ENCODE measurements around the gene ALDH1B1.

ALDH1B1 gene

GRCh38 chr9:38442473-38443096 is 50.1 kb downstream of the ALDH1B1 start:
- no peak for DNase-seq

DNA sequence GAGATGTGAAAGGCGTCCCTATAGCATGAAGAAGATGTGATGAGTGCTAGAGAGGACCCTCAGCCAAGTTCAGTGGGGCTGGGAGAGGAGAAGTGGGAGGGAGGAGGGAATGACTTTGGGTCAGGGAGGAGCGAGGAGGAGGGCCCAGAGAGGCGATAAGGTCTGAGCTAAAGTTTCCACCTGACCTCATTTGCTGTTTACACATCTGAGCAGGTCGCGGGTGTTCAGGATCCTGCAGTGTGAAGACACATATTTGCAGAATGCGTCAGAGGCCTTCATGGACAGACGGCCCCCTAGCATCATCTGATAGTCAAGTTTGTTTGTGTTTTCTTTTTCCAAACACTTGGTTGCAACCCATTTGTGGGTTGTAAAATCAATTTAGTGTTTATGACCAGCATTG is 50.7 kb downstream of the ALDH1B1 start:
- no peak for DNase-seq

DNA sequence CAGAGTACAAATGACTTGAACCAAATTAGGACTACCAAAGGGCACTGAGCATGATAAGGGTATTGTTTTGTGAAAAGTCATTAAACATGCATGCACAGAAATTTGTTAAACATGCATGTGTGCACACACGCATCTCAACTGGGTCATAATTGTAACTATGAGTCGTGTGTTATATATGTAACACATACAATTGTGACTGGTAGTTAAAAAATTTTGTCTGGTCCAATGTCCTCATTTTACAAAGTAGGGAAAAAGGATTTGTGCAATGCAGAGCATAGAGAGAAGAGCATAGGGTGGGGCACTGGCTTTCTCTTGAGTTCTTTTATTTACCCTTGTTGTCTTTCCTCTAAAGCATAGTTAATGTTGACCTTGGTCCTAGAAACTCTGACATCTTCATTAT is 51.1 kb downstream of the ALDH1B1 start:
- no peak for DNase-seq

DNA sequence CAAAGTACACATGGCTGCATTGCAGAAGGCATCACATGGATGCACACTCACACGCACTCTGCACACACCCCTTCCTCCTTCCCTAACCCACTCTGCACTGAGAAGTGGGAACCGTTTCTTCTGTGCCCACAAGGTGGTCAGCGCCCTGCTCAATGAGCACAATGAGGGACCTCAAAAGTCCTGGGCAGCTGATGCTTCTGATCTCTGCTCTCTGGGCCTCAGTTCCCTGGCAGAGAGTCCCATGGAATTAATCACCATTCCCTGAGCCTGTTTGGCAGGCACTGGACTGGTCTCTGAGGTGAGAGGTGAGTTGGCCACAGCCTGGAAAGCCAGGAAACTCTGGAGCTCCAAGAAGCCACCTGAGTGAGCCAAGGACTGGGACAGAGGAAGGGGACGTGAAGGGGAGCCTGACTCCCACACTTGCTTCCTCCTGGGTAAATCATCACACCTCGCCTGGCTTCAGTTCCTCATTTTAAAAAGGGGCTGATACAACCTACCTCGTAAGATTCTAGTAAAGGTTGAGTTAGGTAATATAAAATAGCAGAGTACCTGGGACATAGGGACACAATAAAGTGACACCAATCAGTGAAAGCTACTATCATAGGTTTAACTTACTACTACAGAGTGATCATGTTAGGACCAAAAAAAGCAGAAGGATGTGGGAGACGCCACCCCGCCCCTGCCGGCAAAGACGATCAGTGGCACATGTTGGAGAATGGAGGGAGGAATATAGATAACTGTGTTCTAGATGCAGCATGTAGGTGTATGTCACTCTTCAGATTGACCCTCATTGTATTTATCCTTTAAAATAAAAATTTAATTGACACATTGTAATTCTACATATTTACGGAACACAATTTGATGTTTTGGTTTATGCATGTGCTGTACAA is 52.9 kb downstream of the ALDH1B1 start:
- no peak for DNase-seq

DNA sequence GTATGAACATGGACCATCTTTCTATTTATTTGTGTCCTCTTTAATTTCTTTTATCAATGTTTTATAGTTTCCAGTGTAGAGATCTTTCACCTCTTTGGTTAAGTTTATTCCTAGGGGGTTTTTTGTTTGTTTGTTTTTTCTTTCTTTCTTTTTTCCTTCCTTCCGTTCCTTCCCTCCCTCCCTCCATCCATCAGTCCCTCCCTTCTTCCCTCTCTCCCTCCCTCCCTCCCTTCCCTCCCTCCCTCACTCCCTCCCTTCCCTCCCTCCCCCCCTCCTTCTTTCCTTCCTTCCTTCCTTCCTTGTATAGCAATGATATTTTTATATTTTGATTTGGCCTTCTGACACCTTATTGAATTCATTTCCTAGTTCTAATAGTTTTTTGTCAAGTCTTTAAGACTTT is 55.2 kb downstream of the ALDH1B1 start:
- no peak for DNase-seq

Measured in NCI-H2227 treated with DMSO at 0.1 percent for 48 hours (cell line).